HG03108 (cell line): ENCODE measurements around the gene ALDH1B1.
"Not testable (repeated sequence)": the region's sequence is repeated elsewhere in the genome, so short reads cannot be mapped to it uniquely, and the experiment has no call there.

Experiments used
- ATAC-seq: cut with Tn5 transposase; IDR thresholded peaks from one replicate; pipeline ENCODE4 v1.9.1; 2021; ENCODE audit warnings: moderate library complexity; ENCODE audit not compliant: unreplicated experiment

ALDH1B1 gene

DNA sequence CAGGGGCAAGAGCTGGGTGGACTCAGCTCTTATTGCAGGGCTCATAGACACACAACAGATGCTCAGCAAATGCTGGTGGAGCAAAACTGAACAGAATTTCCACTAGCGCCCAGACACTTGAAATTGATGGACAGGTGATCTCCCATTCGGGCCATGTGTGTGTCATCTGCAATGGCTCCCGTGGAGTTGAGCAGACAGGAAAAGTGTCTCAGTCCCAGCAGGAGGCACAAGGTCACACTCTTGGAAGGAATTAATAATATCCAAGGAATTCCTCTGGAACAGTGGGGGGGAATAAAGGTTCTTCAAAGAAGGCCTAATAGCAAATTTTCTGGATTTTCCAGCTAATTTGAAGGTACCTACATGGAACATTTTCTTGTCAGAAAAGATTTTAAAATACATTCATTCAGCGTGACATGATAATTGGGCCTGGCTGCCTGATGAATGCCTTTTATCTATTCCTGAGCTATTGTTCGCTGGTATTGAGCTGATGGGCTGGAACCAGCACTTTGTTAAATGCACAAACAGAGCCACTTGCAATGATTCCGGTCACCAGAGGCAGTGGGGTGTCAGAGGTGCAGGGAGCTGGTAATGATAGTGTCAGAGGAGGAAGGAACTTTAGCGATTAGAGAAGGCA, 31.5 kb upstream of the ALDH1B1 start:
- no peak for ATAC-seq

DNA sequence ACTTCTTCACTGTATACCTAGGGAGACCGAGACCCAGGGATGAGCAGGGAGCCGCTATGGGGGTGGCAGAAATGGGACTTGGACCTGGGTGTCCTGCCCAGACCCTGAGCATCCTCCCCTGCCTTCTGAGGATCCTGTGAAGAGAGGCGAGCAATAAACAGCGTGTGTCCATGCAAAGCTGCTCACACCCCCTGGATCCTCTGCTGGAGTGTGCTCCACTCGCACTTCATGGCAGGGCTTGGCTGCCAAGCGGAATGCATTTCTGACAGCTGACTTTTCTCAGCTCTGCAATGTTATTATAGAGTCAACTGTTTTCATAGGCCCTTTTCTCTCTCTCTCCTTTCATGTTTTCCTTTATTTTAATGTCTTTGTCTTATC, 31.0 kb upstream of the ALDH1B1 start:
- ATAC-seq: no peak

DNA sequence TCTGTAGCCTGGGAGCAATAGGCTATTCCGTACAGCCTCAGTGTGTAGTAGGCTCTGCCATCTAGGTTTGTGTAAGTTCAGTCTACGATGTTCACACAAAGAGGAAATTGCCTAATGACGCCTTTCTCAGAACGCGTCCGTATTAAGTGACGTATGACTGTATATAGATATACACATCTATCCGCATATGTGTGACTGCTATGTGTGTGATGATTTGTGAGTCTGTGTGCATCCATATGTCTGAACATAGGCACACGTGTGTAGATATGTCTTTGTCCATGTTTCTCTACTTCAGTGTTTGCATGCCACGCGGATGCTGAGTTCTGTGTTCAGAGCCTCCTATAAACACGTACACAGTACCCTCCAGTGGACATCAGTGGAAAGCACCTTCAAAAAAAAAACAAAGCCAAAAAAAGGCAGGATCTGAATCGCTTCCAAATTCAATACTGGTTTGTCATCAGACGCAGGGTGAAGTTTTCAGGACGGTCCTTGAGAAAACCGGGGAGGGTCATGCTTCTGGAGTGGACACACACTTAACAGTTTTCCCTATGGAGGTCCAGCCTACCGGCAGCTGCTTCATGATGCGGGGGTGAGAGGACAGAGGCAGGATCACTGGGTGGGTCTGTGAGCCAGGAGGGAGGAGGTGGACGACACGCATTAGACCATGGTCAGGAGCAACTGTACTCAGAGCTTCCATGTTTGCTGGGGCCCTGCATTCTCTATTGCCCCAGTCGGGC, 29.5 kb upstream of the ALDH1B1 start:
- ATAC-seq: no peak

DNA sequence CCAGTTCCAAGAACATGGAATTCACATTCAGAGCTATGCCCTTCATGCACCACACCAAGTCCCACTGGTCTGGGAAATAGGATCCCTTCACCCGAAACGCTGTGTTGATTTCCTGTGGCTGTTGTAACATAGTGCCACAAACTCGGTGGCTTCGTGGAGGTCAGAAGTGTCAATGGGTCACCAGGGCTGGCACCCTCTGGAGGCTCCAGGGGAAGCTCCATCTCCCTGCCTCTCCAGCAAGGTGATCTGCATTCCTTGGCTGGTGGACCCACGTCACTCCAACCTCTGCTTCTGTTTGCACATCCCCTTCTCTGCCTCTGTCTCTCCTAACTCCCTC, 28.9 kb upstream of the ALDH1B1 start:
- ATAC-seq: no peak

DNA sequence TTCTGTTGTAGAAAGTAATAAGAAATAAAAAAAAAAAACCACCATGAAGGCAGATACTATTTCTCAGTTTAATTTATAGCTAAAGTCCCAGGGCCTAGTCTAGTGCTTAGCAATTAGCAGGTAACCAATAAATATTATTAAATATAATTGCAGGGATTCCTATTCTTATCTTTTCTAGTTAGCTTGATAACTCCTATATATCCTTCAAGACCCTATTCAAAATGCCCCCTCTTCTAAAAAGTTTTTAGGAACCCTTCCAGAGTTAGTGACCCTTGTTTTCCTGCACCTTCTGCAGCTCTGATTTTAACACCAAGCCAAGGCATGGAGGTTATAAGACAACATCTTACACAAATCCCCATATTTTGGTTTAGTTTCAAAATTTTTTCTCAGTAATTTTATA, 24.6 kb upstream of the ALDH1B1 start:
- no peak for ATAC-seq

DNA sequence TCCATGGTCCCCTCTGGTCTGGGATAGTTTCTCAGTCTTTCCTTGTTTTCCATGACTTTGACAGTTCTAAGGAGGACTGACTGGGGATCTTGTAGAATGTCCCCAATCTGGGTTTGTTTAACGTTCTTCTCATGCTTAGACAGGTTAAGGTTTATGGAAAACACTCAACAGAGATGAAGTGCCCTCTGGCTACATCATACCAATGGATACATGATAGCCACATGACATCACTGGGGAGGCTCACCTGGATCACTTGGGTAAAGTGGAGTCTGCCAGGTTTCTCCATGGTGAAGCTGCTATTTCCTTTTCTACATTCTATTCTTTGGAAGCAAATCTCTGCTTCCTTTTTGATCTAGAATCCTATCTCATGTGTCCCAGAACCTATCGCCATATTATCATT, 23.8 kb upstream of the ALDH1B1 start:
- ATAC-seq: no peak

DNA sequence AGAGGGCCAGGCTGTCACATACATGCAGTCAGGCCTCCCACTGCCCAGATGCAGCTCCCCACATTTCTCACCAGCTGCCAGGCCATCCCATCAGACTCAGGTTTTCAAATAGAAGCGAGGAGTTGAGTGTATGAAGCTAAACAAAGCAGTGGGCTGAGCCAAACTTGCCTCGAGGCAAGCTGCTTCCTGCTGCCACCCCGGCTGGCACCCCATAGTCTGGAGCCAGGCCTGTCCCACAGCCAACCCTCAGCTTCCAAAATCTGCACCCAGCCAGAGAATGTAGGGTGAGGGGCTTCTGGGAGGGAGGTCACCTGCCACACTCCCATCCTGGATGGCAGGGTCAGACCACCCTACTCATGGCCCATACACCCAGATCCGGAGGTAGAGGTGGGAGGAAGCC, 22.3 kb upstream of the ALDH1B1 start:
- no peak for ATAC-seq

DNA sequence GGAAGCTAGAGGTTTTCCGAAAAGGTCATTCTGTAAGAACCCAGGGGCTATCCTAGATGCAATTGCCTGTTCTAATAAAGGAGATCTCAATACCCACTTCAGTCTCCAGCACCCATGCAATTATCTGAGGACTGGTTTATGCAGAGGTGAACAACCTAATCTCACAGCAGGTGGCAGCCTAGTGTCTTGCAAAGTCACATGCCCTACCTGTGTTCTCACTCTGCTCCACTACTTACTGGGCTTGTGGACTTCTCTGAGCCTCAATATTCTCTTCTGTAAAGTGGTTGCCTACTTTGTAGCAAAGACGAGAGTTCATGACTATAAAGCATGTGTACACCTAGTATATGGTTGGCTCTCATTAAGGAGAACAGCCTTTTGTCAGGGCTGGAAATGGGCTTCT, 21.0 kb upstream of the ALDH1B1 start:
- peak; percentile 63 for ATAC-seq

DNA sequence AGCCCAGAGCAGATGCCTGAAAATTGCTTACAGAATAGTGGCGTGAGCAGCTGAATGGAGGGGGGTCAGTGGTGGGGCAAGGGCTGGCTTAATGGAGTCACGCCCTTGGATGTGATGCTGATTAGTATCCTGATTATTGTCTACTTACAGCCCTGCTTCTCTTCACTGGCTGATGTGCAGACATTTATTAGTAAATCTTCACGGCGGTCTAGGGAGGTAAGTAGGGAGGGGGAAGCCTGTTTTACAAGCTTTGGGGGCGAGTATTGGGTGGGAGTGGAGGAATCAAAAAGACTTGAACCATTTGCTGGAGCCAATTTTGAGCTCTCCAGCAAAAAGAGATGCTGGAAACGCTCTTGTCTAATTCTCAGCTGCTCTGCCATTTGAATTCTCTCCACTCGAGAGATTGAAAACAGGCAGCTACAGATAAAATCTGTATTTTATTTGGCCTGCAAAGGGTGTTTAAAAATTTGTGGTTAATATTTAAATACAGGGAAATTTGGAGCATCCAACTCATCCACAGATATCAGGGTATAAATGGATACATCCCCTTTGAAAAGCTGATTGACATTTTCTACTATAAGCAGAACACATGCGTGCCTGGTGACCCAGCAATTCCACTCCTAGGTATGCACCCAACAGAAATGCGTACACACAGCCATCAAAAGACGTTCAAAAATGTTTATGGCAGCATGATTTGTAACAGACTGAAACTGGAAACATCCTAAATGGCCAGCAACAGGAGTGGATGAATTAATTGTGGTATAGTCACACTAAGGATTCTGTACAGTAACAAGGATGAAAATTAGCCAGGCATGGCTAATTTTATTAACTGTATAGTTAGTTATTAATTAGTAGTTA, 19.5 kb upstream of the ALDH1B1 start:
- no peak for ATAC-seq

DNA sequence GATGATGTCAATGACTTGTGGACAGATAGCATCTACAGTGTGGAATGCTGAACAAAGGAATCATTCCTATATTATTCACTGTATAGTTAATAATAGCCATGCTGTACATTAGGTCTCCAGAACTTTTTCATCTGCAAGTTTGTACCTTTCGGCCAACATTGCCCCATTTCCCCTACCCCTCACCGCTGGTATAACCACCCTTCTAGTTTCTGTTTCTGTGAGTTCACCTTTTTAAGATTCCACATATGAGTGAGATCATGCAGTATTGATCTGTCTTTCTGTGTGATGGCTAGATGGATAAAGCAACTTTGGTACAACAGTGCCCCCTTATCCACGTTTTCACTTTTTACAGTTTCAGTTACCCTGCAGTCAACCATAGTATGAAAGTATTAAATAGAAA, 18.8 kb upstream of the ALDH1B1 start:
- ATAC-seq: no peak

DNA sequence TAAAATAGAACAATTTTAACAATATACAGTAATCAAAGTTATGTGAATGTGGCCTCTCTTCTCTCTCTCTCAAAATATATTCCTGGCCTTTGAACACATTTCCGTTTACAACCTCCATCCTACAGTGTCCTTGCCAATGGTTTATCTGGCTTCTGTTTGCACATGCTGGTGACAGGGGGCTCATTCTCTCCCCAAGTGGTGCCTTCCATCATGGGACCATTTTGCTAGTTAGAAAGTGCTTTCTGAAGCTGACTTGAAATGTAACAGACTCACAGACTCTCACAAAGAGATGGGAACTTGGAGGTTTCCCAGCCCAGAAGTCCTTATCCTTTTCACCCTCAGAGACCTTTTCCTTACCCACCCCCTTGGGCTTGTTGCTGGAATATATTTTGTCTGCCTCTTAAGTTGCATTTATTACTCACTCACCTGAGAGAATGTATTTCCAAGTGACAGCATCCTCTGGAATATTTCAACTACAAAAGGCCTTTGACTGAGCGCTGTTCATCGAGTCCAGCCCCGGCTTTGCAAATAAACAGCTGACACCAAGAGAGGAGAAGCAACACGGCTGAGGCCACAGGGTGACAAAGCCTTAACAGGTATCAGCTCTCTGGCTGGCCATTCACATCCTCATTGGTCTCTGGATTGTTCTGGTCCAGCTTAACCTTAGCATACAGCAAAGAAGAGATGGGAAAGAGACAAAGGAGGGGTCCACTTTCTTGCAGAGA, 17.5 kb upstream of the ALDH1B1 start:
- no peak for ATAC-seq

DNA sequence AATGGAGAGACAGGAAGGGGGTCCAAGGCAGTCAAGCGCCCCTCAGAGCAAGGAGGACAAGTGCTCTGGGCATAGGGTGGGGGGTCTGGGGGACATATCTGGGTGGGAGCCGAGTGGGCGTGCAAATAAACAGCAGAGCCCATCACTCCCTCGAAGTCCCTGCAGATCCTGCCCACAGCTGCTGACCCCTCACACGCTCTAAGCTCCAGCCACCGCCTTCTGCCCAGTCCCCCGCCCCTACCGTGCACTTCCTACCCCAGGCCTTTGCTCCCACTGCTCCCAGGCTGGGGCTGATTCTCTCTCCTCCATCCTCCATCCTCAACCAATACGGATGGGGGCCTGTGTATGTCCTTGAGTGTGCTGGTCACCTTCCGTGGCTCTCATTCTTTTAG, 16.9 kb upstream of the ALDH1B1 start:
- no peak for ATAC-seq

DNA sequence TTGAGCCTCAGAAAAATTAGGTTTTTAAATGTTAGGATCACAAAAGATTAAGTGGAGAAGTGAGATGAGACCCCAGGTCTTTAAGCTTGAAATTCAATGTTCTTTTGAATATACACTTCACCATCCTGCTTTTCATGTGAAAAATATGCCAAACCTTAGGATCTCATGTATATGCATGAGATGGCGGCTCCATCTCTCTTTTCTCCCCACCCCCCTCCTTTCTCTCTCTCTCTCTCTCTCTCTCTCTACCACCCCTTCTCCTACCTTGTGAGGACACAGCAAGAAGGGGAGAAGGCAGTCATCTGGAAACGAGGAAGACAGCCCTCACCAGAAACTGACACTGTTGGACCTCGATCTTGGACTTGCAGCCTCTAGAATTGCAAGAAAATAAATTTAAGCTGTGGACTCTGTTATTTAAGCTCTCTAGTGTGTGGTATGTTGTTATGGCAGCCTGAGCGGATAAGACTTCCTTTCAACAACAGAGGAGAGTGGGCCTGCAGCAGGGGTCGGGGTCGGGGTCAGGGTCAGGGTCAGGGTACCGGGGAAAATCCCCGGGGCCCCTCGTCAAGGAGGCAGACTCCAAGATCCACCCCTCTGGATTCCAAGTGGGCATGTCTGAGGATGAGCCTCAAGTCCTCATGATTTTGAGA, 16.4 kb upstream of the ALDH1B1 start:
- ATAC-seq: no peak

DNA sequence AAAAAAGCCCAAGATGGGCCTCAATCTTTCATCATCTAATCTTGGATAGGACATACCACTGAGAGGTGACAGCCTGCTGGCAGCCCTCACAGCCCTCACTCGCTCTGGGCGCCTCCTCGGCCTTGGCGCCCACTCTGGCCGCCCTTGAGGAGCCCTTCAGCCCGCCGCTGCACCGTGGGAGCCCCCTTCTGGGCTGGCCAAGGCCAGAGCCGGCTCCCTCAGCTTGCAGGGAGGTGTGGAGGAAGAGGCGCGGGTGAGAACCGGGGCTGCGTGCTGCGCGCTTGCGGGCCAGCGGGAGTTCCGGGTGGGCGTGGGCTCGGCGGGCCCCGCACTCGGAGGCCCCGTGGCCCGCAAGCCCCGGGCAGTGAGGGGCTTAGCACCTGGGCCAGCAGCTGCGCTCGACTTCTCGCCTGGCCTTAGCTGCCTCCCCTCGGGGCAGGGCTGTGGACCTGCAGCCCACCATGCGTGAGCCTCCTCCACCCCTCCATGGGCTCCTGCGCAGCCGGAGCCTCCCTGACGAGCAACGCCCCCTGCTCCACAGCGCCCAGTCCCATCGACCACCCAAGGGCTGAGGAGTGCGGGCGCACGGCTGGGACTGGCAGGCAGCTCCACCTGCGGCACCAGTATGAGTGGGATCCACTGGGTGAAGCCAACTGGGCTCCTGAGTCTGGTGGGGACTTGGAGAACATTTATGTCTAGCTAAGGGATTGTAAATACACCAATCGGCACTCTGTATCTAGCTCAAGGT, 15.0 kb upstream of the ALDH1B1 start:
- ATAC-seq: not testable (repeated sequence)

DNA sequence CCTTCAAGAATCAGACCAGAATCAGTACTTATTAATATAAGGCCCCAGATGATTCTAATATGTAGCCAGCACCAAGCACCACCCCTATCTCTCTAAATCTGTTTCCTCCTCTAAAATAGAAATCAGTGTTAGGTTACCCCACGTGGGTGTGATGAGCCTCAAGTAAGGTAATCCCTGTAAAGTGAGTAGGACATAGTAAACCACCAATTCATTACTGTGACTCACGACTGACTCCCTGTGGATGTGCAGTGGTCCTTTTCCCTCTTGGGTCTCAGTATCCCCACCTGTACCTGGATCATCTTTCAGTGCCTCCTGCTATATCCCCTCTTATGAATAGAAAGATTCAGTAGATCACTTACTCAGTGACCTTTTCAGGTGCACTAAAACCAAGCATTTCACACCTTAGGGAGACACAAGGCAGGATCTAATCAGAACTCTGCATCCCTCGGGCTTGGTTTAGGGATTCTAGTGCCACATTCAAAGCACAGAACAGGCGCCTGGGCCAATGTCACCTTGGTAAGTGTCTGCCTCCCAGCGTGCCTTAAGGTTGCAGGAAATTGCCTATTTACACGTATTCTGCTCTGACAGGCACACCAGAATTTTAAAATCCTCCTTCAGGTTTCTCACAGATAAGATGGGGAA, 12.2 kb upstream of the ALDH1B1 start:
- ATAC-seq: no peak

DNA sequence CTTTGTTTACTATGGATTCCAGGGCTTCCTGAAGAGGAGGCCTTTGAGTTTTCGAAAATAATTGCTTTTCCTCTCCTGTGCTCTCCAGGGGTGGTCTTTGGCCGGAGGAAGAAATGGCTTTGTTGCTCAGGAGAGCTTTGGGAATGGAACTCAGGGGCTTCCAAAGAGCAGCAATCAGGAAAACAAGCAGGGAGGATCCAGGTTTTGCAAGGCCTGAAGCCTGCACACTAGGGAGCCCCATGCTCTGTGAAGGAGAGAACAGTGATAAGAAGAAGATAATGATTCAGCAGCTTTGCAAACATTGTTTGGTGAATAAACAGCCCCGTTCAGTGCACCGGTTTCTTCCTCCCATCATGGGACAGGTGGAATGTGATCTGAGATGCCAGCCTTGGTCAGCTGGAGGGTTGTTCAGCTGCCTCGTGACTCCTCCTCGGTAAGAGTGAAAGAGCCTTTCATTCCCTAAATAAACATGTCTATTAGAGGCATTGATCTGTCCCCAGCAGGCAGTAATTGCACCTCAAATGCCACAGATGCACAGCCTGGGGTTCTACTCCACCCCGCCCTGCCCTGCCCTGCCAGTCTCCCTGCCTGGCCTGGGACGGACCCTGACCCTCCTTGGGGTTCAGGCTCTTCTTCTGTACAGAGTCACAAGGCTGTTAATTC, 11.5 kb upstream of the ALDH1B1 start:
- no peak for ATAC-seq

DNA sequence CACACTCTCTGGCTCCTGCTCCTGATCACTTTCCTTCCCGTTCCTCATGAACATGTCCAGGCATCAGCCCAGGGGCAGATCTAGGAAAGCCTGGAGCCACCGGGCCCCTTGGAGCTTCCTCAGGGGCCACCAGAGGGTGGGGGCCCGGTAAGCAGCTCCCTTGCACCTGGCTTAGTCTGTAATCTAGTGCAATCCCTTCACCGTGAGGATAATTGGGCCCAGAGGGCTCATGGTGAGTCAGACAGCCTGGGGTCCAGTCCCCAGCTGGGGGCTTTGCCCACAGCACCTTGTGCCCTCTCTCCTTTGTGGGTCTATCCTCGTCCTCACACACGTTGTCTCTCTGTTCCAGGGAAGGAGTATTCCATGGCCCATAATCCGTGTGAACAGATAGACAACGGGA, 10.4 kb upstream of the ALDH1B1 start:
- no peak for ATAC-seq

DNA sequence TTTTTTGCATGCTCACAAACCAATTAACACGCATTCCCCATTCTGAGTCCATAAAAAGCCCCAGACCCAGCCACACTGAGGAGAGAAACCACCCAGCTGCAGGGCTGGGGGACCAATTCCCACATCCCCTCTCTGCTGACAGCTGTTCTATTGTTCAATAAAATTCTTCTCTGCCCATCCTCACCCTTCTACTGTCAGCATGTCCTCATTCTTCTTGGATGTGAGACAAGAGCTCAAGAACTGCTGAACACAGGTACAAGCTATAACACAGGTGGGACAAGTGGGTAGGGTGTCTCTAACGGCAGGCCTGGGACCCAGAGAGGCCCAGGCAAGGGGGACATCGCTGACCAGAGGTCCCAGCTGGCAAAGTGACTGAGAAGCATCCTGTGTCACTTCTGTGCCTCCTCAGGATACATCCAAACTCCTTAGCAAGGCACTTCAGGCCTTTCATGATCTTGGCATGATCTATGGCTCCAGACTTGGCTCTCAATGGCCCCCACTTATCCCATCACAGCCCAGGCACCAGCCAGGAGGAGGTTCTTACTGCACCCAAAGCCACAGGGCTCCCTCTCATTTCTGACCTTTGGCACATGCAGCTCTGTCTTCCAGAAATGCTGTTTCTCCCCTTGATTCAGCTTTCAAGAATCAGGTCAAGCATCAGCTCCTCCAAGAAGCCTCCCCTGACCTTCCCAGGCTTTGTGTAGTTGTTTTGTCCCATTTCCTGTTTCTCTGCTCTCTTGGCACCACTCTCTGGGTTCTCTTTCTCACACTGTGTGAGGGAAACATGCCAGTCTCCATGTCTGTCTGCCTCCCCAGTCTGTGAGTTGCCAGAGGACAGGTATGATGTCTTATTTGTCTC, 7.3 kb upstream of the ALDH1B1 start:
- ATAC-seq: no peak
